B cell (primary cell): ENCODE results near the gene NUDCD3. TPM values are rescaled to one million over a fixed set of nuclear protein-coding genes. Genes with fewer than 3 reads are reported as not detected.

Experiments
- ATAC-seq: fragments of 200-7000 bp; cut with Tn5 transposase; one replicate; pipeline ENCODE4 v1.10.0; 2021; ENCODE audit warnings: low read depth, mild to moderate bottlenecking, moderate number of reproducible peaks, moderate library complexity
- CTCF ChIA-PET: fragments of 350-600 bp; sonication (Branson Sonifier 250); formaldehyde crosslinking; loops from one replicate; lab custom pipeline; 2021; ENCODE audit warnings: antibody characterized with exemption, inconsistent platforms; lab: Charles Lee
- POLR2A ChIA-PET: fragments of 350-600 bp; sonication (Branson Sonifier 250); formaldehyde crosslinking; loops from one replicate; lab custom pipeline; 2021; ENCODE audit warnings: antibody characterized with exemption; lab: Charles Lee
- DNase-seq: peaks from one replicate; pipeline ENCODE4 v3.0.0; 2013
- H2AFZ ChIP-seq: 2 replicates; pipeline ENCODE4 v1.6.1; 2012; ENCODE audit warnings: mild to moderate bottlenecking, low read depth, low read length; ENCODE audit not compliant: insufficient read depth, poor library complexity, severe bottlenecking
- H3K27ac ChIP-seq, 2 donors: 1 replicate in 1 of 2; 2 replicates in 1 of 2; pipeline ENCODE4 v1.5.1; 2012 to 2013; ENCODE audit warnings: low read length in 2 of 2, mild to moderate bottlenecking in 2 of 2, moderate library complexity in 1 of 2
- H3K27me3 ChIP-seq, 4 experiments: fragments of 200-600 bp in 1 of 4; sonication (generic) in 1 of 4; replicated peaks in 1 of 4; 1 replicate in 2 of 4; 2 replicates in 2 of 4; pipeline versions ENCODE4 v1.6.1 to v1.7.0; 2013 to 2016; ENCODE audit warnings: low read length in 3 of 4, mild to moderate bottlenecking in 2 of 4, mixed read lengths in 1 of 4, moderate library complexity in 1 of 4; ENCODE audit not compliant: insufficient read depth in 4 of 4, control insufficient read depth in 3 of 4; ENCODE audit errors: control extremely low read depth in 1 of 4
- H3K36me3 ChIP-seq, 2 experiments: replicated peaks in 1 of 2; 1 replicate in 1 of 2; 2 replicates in 1 of 2; pipeline versions ENCODE4 v1.6.1 to v1.7.1; 2013; ENCODE audit warnings: low read length in 1 of 2; ENCODE audit not compliant: insufficient read depth in 2 of 2, control insufficient read depth in 1 of 2; ENCODE audit errors: control extremely low read depth in 1 of 2, extremely low read depth in 1 of 2
- H3K4me1 ChIP-seq, 2 donors: fragments of 200-600 bp in 1 of 2; sonication (generic) in 1 of 2; 1 replicate in 1 of 2; 2 replicates in 1 of 2; pipeline versions ENCODE4 v1.5.1 to v1.6.1; 2013 to 2017; ENCODE audit warnings: low read length in 2 of 2; ENCODE audit not compliant: control insufficient read depth in 2 of 2, insufficient read depth in 2 of 2
- H3K4me2 ChIP-seq: replicated peaks from 2 replicates; pipeline ENCODE3; 2012; ENCODE audit warnings: mild to moderate bottlenecking, low read depth, low read length; ENCODE audit not compliant: poor library complexity, severe bottlenecking
- H3K4me3 ChIP-seq, 5 experiments: fragments of 200-600 bp in 1 of 5; sonication (generic) in 1 of 5; 1 replicate in 3 of 5; 2 replicates in 2 of 5; pipeline versions ENCODE4 v1.5.1 to v1.7.0; 2011 to 2016; ENCODE audit warnings: low read length in 4 of 5, mild to moderate bottlenecking in 4 of 5, low read depth in 2 of 5, control low read depth in 1 of 5, moderate library complexity in 1 of 5; ENCODE audit not compliant: insufficient read depth in 1 of 5; ENCODE audit errors: control extremely low read depth in 1 of 5, extremely low read depth in 1 of 5
- H3K79me2 ChIP-seq: fragments of 200-600 bp; sonication (generic); one replicate; pipeline ENCODE4 v1.6.0; 2016; ENCODE audit warnings: low read length; ENCODE audit not compliant: control insufficient read depth, insufficient read depth
- H3K9ac ChIP-seq: fragments of 200-600 bp; sonication (generic); 2 replicates; pipeline ENCODE4 v1.6.1; 2017; ENCODE audit warnings: mild to moderate bottlenecking, low read length, moderate library complexity
- H3K9me3 ChIP-seq, 3 donors: one replicate each; pipeline versions ENCODE4 v1.6.1 to v1.7.1; 2013; ENCODE audit warnings: low read length in 2 of 3; ENCODE audit not compliant: control insufficient read depth in 2 of 3, insufficient read depth in 1 of 3; ENCODE audit errors: control extremely low read depth in 1 of 3
- H4K20me1 ChIP-seq: 2 replicates; pipeline ENCODE4 v1.6.0; 2012; ENCODE audit warnings: mild to moderate bottlenecking, low read length; ENCODE audit not compliant: insufficient read depth, control insufficient read depth, poor library complexity, severe bottlenecking
- H3K27ac Mint-ChIP-seq: one replicate; pipeline ENCODE4 v1.8.0; 2021; ENCODE audit warnings: mixed read lengths
- H3K27me3 Mint-ChIP-seq: one replicate; pipeline ENCODE4 v1.8.0; 2021; ENCODE audit warnings: mixed read lengths
- H3K4me1 Mint-ChIP-seq: one replicate; pipeline ENCODE4 v1.8.0; 2021; ENCODE audit warnings: mixed read lengths
- H3K4me3 Mint-ChIP-seq: one replicate; pipeline ENCODE4 v1.8.0; 2021; ENCODE audit warnings: mixed read lengths
- H3K9me3 Mint-ChIP-seq: one replicate; pipeline ENCODE4 v1.8.0; 2022; ENCODE audit warnings: mixed read lengths; ENCODE audit not compliant: insufficient read depth
- CTCF ChIP-seq: fragments of 200-600 bp; IDR thresholded peaks from one replicate; pipeline ENCODE4 v1.8.0; 2022; ENCODE audit warnings: antibody characterized with exemption, mild to moderate bottlenecking
- EZH2 ChIP-seq: IDR thresholded peaks from 2 replicates; pipeline ENCODE4 v1.6.1; 2012; ENCODE audit warnings: borderline replicate concordance, low read depth, mild to moderate bottlenecking, moderate library complexity, low read length; ENCODE audit not compliant: insufficient read depth, poor library complexity, severe bottlenecking
- WGBS: methylation state at CpG from one replicate; pipeline ENCODE4 v1.1.5; 2013; ENCODE audit warnings: missing lambda C conversion rate; ENCODE audit not compliant: insufficient coverage; 5-methylcytosine and 5-hydroxymethylcytosine counted together
- intact Hi-C: fragments of 100-400 bp; cut with micrococcal nuclease; formaldehyde crosslinking; loops from one replicate; pipeline ENCODE4 v1.10.0; 2022
- polyA plus RNA-seq: library from polyadenylated mRNA; depleted of rRNA; stranded (reverse); fragments of >200 nt; gene quantifications from 2 replicates; pipeline ENCODE4 v1.2.3, GENCODE V29; 2012
- total RNA-seq, 2 donors: library from RNA; stranded (reverse); fragments of 120-200 nt in 1 of 2; gene quantifications; 1 replicate in 1 of 2; 2 replicates in 1 of 2; pipeline versions ENCODE4 v1.2.3 to v1.2.4, GENCODE V29; 2013 to 2022

Gene NUDCD3
- total and polyA plus RNA-seq, 2 donors (not counting 1 experiment from before 2014, with no cell fraction given), result 29.8 to 101 TPM

DNA sequence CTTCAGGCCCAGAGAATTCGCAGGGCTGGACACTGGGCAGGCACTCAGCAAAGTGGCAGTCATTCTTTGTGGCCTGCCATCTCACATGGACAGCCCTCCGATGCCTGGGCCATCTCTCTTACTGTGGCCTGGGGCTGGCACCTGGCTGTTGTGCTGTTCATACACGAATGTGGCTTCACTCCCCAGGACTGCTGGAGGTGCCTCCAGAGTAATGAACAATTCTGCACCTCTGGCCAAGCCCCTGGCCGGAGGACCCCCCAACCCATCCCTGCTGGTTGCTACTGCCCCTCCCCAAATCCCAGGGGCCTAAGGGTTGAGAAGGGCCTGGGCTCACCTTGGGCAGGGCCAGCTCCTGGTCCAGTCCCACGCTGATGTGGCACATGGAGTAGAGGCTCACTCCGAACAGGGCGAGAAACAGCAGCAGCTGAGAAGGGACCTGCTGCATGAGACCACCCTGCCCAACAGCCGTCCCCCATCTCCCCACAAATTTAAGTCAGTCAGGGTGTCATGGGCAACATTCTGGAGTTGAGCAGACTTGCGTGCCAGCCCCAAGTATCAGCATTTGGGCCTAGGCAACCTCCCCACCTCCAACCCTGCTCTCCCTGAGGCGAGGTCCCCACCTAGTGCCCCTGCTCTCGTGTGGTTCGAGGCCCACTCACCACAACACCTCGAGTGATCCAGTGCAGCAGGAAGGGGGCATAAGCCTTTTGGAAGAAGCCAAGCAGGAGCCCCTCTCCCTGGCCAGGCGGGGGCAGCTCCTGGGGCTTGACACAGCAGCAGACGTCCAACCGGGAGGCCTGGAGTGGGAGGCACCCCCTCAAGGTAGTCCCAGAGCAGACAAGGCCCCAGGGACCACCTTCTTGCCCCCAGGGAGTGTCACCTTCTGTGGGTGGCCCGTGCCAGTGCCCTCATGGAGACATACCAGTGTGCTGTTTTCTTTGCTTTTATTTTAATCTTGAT lies 41.2 kb upstream of the NUDCD3 start:
- Histone ChIP-seq H3K27ac (no peak overlapping the region), H3K9ac (no peak overlapping the region), H3K27me3 (no peaks in the 10 kb centered on the region), H3K9me3 (peaks cover 0 to 13% (median 2%) of the 10 kb centered on the region in 3 donors), H3K4me2 (no peak overlapping the region), H3K4me1 (peaks cover 3 to 6% of the 10 kb centered on the region in 2 donors), H3K36me3 (no peaks in the 10 kb centered on the region), H4K20me1 (no peaks in the 10 kb centered on the region), H3K79me2 (no peaks in the 10 kb centered on the region), H3K4me3 (no peak overlapping the region), H2AFZ (no peak overlapping the region)
- H3K27me3 Mint-ChIP-seq, result no peaks in the 10 kb centered on the region
- H3K9me3 Mint-ChIP-seq, result peaks cover 4% of the 10 kb centered on the region
- WGBS, result 82% methylated on average over 16 of the region's 17 CpGs
- ATAC-seq (no peak), DNase-seq (no peak)
- intact Hi-C loops, result no loop called here
- TF ChIP-seq CTCF, result no peak
- no peak for TF ChIP-seq EZH2
- ChIA-PET CTCF (no interaction called here), POLR2A (no interaction called here)
- no peak overlapping the region for H3K4me3 Mint-ChIP-seq
- H3K27ac Mint-ChIP-seq, result no peak overlapping the region
- peaks cover 7% of the 10 kb centered on the region for H3K4me1 Mint-ChIP-seq

- peaks cover 7% of the 10 kb centered on the region for H3K4me1 Mint-ChIP-seq
- Histone ChIP-seq H4K20me1 (no peaks in the 10 kb centered on the region), H3K9me3 (peaks cover 2 to 20% (median 6%) of the 10 kb centered on the region in 3 donors), H2AFZ (no peak overlapping the region), H3K27me3 (no peaks in the 10 kb centered on the region), H3K4me2 (no peak overlapping the region), H3K27ac (no peak overlapping the region), H3K9ac (no peak overlapping the region), H3K79me2 (no peaks in the 10 kb centered on the region), H3K36me3 (no peaks in the 10 kb centered on the region), H3K4me3 (no peak overlapping the region), H3K4me1 (peaks cover 3 to 6% of the 10 kb centered on the region in 2 donors)
- WGBS, result 66% methylated on average over 10 of the region's 10 CpGs
- DNase-seq (no peak), ATAC-seq (no peak)
- TF ChIP-seq EZH2 (no peak), CTCF (no peak)
- intact Hi-C loops, result no loop called here
- H3K9me3 Mint-ChIP-seq, result peaks cover 4% of the 10 kb centered on the region
- POLR2A ChIA-PET, result no interaction called here
- no peaks in the 10 kb centered on the region for H3K27me3 Mint-ChIP-seq
- no peak overlapping the region for H3K27ac Mint-ChIP-seq
- no peak overlapping the region for H3K4me3 Mint-ChIP-seq
- CTCF ChIA-PET, result no interaction called here
These were observed 40.5 kb upstream of the NUDCD3 start for GRCh38 chr7:44530990-44531389.
